NCI-H128 (cell line): ENCODE results near the gene INTS3.
"Not testable (repeated sequence)": the region's sequence is repeated elsewhere in the genome, so short reads cannot be mapped to it uniquely, and the experiment has no call there.

ENCODE experiments used
- DNase-seq: peaks from one replicate; lab custom pipeline; 2025; ENCODE audit not compliant: unreplicated experiment; lab: John Stamatoyannopoulos, UW

INTS3 gene

GRCh38 chr1:153775458-153776327, 47.8 kb downstream of the INTS3 start:
- DNase-seq = peak; percentile 92

- DNase-seq = no peak
These were observed 48.5 kb downstream of the INTS3 start for GRCh38 chr1:153776352-153776751.

- DNase-seq = no peak
These were observed 49.1 kb downstream of the INTS3 start for GRCh38 chr1:153776845-153777370.

DNA sequence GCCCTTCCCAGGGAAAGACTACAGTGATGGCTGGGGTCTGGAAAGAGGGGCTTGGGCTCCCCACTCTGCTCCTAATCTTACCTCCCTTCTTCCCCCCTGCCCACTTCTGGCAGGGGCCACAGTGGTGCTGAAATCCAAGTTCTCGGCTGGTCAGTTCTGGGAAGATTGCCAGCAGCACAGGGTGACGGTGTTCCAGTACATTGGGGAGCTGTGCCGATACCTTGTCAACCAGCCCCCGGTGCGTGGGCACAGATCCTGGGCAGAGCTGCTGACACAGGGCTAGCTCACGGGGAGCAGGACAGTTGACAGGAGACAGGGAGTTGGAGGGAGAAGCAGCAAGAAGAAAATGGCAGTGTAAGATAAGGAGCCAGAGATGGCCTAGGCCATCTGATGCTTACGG, 49.8 kb downstream of the INTS3 start:
- no peak for DNase-seq

- DNase-seq = no peak
These were observed 50.4 kb downstream of the INTS3 start for GRCh38 chr1:153778051-153778823.

GRCh38 chr1:153778824-153779519, 51.1 kb downstream of the INTS3 start:
- no peak for DNase-seq

DNA sequence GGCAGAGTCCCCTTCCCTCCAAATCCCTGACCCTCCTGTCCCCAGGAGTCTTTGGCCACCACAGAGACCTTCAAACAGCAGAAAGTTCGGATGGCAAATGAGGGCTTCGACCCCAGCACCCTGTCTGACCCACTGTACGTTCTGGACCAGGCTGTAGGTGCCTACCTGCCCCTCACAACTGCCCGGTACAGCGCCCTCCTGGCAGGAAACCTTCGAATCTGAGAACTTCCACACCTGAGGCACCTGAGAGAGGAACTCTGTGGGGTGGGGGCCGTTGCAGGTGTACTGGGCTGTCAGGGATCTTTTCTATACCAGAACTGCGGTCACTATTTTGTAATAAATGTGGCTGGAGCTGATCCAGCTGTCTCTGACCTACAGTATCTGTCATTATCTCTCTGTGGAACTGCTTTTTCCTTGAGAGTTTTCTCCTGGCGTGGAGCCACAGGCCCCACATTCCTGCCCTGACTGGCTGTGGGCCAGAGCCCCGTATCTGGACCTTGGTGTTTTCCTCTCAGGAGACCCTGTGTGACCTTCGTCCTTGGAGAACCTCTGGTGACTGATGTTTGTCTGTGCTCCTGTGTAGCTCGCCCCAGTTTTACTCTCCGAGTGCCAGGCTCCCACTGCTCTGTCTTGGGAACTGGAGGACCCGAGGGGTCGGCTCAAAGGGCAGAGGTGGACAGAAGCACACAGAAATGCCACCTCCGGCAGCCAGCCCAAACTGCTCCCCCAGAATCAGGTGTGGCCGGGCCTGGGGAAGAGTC, 52.1 kb downstream of the INTS3 start:
- DNase-seq = no peak

DNA sequence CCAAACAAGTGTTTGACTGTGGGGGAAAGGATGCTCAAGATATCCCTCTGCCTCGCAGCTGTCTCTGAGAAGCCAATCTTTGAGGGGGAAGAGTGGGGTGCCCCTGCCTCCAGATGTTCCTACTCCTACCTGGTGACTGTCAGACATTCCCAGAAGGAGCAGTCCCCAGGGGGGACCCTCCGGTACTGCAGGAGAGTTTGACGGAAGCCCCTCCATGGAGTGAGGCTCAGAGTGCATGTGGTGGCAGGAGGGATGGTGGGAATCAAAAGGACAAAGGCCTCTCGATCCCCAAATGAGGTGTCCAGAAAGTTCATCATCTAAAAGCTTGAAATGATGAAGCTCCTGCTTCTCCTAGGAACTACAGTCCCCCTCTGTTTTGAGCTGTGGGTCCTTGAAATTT, 52.7 kb downstream of the INTS3 start:
- DNase-seq = no peak

DNA sequence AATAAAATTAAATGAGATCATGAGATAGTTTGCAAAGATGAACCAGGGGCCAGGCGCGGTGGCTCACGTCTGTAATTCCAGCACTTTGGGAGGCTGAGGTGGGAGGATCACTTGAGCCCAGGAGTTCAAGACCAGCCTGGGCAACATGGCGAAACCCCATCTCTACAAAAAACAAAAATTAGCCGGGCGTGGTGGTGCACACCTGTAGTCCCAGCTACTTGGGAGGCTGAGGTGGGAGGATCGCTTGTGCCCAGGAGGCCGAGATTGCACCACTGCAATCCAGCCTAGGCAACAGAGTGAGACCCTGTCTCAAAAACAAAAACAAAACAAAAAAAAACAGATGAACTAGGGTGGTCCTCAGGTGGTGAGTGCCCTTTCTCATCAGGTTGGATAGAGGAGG, 54.8 kb downstream of the INTS3 start:
- not testable (repeated sequence) for DNase-seq

GRCh38 chr1:153783233-153784190, 55.7 kb downstream of the INTS3 start:
- DNase-seq = peak; percentile 86

DNA sequence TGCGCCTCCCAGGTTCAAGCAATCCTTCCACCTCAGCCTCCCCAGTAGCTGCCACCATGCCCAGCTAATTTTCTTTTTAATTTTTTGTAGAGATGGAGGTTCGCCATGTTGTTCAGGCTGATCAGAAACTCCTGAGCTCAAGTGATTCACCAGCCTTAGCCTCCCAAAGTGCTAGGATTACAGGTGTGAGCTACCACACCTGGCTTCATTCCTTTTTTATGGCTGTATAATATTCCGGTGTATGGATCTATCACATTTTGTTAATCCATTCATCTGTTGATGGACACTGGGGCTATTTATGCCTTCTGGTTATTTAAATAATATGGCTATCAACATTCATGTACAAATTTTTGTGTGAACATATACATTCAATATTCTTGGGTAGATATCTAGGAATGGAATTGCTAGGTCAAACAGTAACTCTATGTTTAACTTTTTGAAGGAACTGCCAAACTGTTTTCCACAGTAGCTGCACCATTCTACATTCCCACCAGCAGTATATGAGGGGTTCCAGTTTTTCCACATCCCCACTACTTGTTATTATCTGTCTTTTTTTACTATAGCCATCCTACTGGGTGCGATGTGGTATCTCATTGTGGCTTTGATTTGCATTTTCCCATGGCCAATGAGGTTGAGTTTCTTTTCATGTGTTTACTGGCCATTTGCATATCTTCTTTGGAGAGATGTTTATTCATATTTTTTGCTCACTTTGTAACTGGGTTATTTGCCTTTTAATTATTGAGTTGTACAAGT, 58.4 kb downstream of the INTS3 start:
- no peak for DNase-seq

- no peak for DNase-seq
These were observed 61.7 kb downstream of the INTS3 start for GRCh38 chr1:153789478-153790034.

DNA sequence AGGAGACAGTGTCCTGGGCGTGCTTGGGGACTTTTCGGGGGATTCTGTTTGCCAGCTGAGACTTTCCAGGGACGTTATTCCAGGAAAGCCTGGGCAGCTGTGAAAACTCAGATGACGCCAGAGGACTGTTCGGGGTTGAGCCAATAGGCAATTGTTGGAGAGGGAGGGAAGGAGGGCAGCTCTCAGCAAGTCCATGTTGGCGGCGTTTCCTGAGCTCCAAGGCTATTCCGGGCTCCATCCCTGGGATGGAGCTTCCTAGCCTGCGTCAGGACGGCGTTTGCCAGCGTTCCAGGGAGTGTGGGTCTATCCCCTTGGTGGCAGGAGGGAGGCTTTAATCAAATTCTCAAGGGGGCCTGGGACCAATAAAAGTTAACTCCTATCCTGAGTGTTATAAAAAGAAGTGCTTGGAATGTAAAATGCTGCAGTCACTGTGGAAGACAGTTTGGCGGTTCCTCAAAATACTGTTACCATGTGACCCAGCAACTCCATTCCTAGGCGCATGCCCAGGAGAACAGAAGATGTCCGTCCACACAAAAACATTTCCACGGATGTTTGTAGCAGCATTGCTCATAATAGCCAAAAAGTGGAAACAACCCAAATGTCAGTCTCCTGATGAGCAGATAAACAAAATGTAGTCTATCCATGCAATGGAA, 62.6 kb downstream of the INTS3 start:
- DNase-seq = no peak

GRCh38 chr1:153790966-153791647, 63.3 kb downstream of the INTS3 start:
- DNase-seq = no peak

DNA sequence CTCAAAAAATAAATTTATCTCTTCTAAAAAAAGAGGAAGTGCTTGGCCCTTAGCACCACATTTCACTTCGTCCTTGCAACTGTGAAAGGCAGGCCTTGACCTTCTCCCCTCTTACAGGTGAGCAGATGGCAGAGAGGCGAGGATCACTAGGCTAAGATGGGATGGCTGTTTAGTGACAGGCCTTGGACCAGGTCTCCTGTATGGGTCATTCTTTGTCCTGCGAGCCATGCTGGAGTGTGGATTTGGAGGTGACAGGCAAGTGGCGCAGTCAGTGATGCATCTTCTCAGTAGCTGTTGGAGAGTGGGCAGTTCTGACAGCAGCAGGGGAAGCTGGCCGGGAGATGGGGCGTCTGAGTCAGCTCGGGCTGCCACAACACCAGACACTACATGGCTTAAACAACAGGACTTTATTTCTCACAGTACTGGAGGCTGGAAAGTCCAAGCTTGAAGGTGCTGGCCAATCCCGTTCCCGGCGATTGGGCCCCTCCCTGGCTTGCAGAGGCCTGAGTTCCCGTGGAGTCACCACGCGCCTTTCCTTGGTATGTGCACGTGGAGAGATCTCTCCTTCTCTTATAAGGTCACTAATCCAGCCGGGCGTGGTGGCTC, 63.9 kb downstream of the INTS3 start:
- DNase-seq = no peak

- DNase-seq = no peak
These were observed 64.8 kb downstream of the INTS3 start for GRCh38 chr1:153792631-153793041.
